Gastroesophageal sphincter (tissue), 4 donors: ENCODE measurements around the gene PPP2CA. TPM values are rescaled to one million over a fixed set of nuclear protein-coding genes. Genes with fewer than 3 reads are reported as not detected.
"Not testable (repeated sequence)": the region's sequence is repeated elsewhere in the genome, so short reads cannot be mapped to it uniquely, and the experiment has no call there.

Experiments
- ATAC-seq: fragments of 150-250 bp; one replicate; pipeline ENCODE4 v1.9.1; 2016; ENCODE audit warnings: mild to moderate bottlenecking, moderate library complexity
- H3K27ac ChIP-seq, 4 donors: fragments of 200-600 bp; sonication (generic) in 3 of 4; 1 replicate in 3 of 4; 2 replicates in 1 of 4; pipeline ENCODE4 v1.5.1; 2016 to 2019
- H3K27me3 ChIP-seq: fragments of 200-600 bp; sonication (generic); one replicate; pipeline ENCODE4 v1.5.1; 2019
- H3K36me3 ChIP-seq, 2 donors: fragments of 200-600 bp; sonication (generic); one replicate each; pipeline ENCODE4 v1.5.1; 2019; ENCODE audit warnings: control low read depth in 1 of 2
- H3K4me1 ChIP-seq, 3 donors: fragments of 200-600 bp; sonication (generic); 1 replicate in 2 of 3; 2 replicates in 1 of 3; pipeline ENCODE4 v1.5.1; 2016 to 2019; ENCODE audit warnings: control low read depth in 2 of 3
- H3K4me3 ChIP-seq, 2 donors: fragments of 200-600 bp; sonication (generic); one replicate each; pipeline ENCODE4 v1.5.1; 2019; ENCODE audit warnings: mild to moderate bottlenecking in 1 of 2, moderate library complexity in 1 of 2
- H3K9me3 ChIP-seq, 3 donors: fragments of 200-600 bp; sonication (generic); one replicate each; pipeline ENCODE4 v1.5.1; 2017 to 2019; ENCODE audit warnings: control low read depth in 2 of 3
- CTCF ChIP-seq, 4 experiments: fragments of 200-600 bp in 2 of 4; fragments of 450-650 bp in 2 of 4; sonication (generic) in 1 of 4; IDR thresholded peaks; one replicate each; pipeline ENCODE4 v1.5.1; 2017 to 2019; ENCODE audit warnings: antibody characterized with exemption in 4 of 4, mild to moderate bottlenecking in 2 of 4, moderate library complexity in 2 of 4
- EP300 ChIP-seq: sonication (generic); formaldehyde crosslinking; IDR thresholded peaks from one replicate; pipeline ENCODE4 v1.6.1; 2017; ENCODE audit warnings: antibody characterized with exemption, mild to moderate bottlenecking
- POLR2A ChIP-seq, 2 donors: fragments of 450-650 bp; IDR thresholded peaks; one replicate each; pipeline ENCODE4 v1.6.1; 2017; ENCODE audit warnings: antibody characterized with exemption in 2 of 2, mild to moderate bottlenecking in 2 of 2, moderate library complexity in 1 of 2
- POLR2AphosphoS5 ChIP-seq: sonication (generic); formaldehyde crosslinking; IDR thresholded peaks from one replicate; pipeline ENCODE4 v1.6.1; 2017; ENCODE audit warnings: antibody characterized with exemption
- WGBS, 2 donors: methylation state at CpG; one replicate each; pipeline ENCODE4 v1.1.5; 2018; ENCODE audit warnings: low coverage in 1 of 2; 5-methylcytosine and 5-hydroxymethylcytosine counted together
- total RNA-seq, 4 donors: library from RNA; depleted of rRNA; stranded (reverse); fragments of >200 nt; gene quantifications; one replicate each; pipeline ENCODE4 v1.1.0, GENCODE V29; 2016

The PPP2CA gene
- total RNA-seq, 4 donors from 2014 or later = 116 to 212 (median 129) TPM

GRCh38 chr5:134223406-134224248, 2.2 kb downstream of the PPP2CA start:
- H3K27me3 ChIP-seq = no peaks in the 10 kb centered on the region
- peak overlapping the region; percentile 91 to 100 (median 100) for H3K27ac ChIP-seq
- TF ChIP-seq EP300 = no peak
- no peak for TF ChIP-seq CTCF (IDR thresholded peaks at IDR 0.05)
- no peak for TF ChIP-seq POLR2AphosphoS5
- no peak for TF ChIP-seq POLR2A (IDR thresholded peaks at IDR 0.05)
- 26 to 30% methylated on average over 8 to 9 of the region's 9 CpGs for WGBS, 2 donors
- ATAC-seq = no peak
- peaks cover 6 to 72% (median 23%) of the 10 kb centered on the region in 3 donors for H3K4me1 ChIP-seq
- H3K4me3 ChIP-seq = peak overlapping the region; percentile 72 to 97
- peaks cover 0 to 5% of the 10 kb centered on the region in 2 donors for H3K36me3 ChIP-seq
- no peaks in the 10 kb centered on the region for H3K9me3 ChIP-seq

DNA sequence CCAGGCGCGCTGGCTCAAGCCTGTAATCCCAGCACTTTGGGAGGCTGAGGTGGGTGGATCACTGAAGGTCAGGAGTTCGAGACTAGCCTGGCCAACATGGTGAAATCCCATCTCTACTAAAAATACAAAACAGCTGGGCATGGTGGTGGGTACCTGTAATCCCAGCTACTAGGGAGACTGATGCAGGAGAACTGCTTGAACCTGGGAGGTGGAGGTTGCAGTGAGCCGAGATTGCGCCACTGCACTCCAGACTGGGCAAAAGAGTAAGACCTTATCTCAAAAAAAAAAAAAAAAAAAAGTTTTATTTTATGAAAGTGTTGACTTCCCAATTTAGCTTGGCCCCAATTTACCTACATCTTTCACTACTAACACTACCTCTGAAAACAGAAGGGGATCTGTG, 4.2 kb downstream of the PPP2CA start:
- H3K27ac ChIP-seq = peak overlapping the region in 3 of 4 donors; percentile 38 to 100 (median 48)
- WGBS, 2 donors = 71 to 94% methylated on average over 2 to 5 of the region's 5 CpGs

GRCh38 chr5:134215757-134216156, 10.1 kb downstream of the PPP2CA start:
- Histone ChIP-seq H3K4me3 (no peak overlapping the region), H3K9me3 (no peaks in the 10 kb centered on the region), H3K27ac (no peak overlapping the region), H3K36me3 (peaks cover 0 to under 1% of the 10 kb centered on the region in 2 donors), H3K4me1 (peaks cover 8 to 99% (median 21%) of the 10 kb centered on the region in 3 donors), H3K27me3 (no peaks in the 10 kb centered on the region)
- no peak for TF ChIP-seq EP300
- ATAC-seq = no peak
- WGBS, 2 donors = 52 to 63% methylated on average over 2 of the region's 2 CpGs

More for the DNA sequence above, 4.2 kb downstream of the PPP2CA start:
- not testable (repeated sequence) for H3K9me3 ChIP-seq, H3K36me3 ChIP-seq, H3K4me3 ChIP-seq, ATAC-seq, H3K27me3 ChIP-seq
- H3K4me1 ChIP-seq = peaks cover 8 to 82% (median 28%) of the 10 kb centered on the region in 3 donors

DNA sequence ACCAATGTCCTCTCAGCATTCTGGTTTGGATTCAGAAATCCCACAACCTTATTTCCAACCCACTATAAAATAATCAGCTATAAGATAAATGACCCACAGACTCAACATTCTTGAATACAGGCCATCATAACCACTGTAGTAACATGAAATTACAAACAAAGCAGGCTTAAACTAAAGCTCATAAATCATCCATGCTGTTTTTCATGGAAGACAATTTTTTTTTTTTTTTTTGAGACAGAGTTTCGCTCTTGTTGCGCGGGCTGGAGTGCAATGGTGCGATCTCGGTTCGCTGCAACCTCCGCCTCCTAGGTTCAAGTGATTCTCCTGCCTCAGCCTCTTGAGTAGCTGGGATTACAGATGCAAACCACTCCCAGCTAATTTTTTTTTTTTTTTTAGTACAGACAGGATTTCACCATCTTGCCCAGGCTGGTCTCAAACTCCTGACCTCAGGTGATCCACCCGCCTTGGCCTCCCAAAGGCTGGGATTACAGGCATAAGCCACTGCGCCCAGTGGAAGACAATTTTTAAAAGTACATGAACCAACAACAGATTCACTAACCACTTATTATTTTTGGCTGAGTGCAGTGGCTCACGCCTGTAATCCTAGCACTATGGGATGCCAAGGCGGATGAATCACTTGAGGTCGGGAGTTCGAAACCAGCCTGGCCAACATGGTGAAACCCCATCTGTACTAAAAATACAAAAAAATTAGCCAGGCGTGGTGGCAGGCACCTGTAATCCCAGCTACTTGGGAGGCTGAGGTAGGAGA, 14.4 kb downstream of the PPP2CA start:
- H3K4me3 ChIP-seq, H3K27ac ChIP-seq, H3K9me3 ChIP-seq, H3K36me3 ChIP-seq, H3K27me3 ChIP-seq, ATAC-seq: not testable (repeated sequence)
- peaks cover 0 to 100% (median 24%) of the 10 kb centered on the region in 3 donors for H3K4me1 ChIP-seq
- 45 to 59% methylated on average over 7 to 11 of the region's 14 CpGs for WGBS, 2 donors

- ATAC-seq = no peak
- Histone ChIP-seq H3K9me3 (no peaks in the 10 kb centered on the region), H3K4me1 (peaks cover 0 to 86% (median 18%) of the 10 kb centered on the region in 3 donors), H3K27ac (no peak overlapping the region), H3K4me3 (no peak overlapping the region), H3K27me3 (no peaks in the 10 kb centered on the region), H3K36me3 (peaks cover 0 to 12% of the 10 kb centered on the region in 2 donors)
- WGBS, 2 donors = 62 to 69% methylated on average over 8 to 12 of the region's 14 CpGs
- no peak for TF ChIP-seq POLR2AphosphoS5
- no peak for TF ChIP-seq EP300
- TF ChIP-seq CTCF (IDR thresholded peaks at IDR 0.05) = no peak
- no peak for TF ChIP-seq POLR2A (IDR thresholded peaks at IDR 0.05)
These were observed 16.2 kb downstream of the PPP2CA start for GRCh38 chr5:134209477-134210245.

DNA sequence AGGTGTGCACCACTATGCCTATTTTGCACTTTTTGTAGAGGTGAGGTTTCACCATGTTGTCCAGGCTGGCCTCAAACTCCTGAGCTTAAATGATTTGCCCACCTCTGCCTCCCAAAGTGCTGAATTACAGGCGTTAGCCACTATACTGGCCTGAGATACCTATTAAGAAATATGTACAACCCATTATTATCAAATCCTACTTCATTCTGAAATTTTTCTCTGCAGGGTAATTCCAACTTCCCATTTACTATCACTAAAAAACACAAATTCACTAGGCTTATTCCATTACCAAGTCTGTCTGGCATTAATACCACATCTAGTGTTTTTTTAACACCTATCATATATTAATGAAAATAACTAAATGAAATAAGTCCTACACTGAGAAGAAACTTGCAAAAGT, 18.2 kb downstream of the PPP2CA start:
- no peak for TF ChIP-seq CTCF (IDR thresholded peaks at IDR 0.05)
- 50 to 57% methylated on average over 1 of the region's 1 CpG for WGBS, 2 donors

More for the DNA sequence above, 18.2 kb downstream of the PPP2CA start:
- Histone ChIP-seq H3K27ac (no peak overlapping the region), H3K9me3 (no peaks in the 10 kb centered on the region), H3K4me1 (peaks cover 0 to 66% (median 18%) of the 10 kb centered on the region in 3 donors), H3K4me3 (no peak overlapping the region), H3K27me3 (no peaks in the 10 kb centered on the region), H3K36me3 (peaks cover 0 to 31% of the 10 kb centered on the region in 2 donors)
- ATAC-seq = no peak
